ENCODE data around the gene ANKRD10. TPM values are rescaled to one million over a fixed set of nuclear protein-coding genes. Genes with fewer than 3 reads are reported as not detected.
A peak's percentile ranks its signal among the peaks of the same experiment; 100 is the strongest.

The ANKRD10 gene
- total RNA-seq, 1 experiment from 2014 or later: 159 TPM

GRCh38 chr13:110876609-110877008 lies 38.3 kb downstream of the ANKRD10 start:
- Histone ChIP-seq H3K27me3 (ENCODE audit: insufficient read depth, low read length) (no peaks in the 10 kb centered on the region), H3K4me2 (ENCODE audit: insufficient read depth, insufficient read length, low read length) (no peak overlapping the region), H3K18ac (ENCODE audit: insufficient read length, low read depth, low read length) (no peak overlapping the region), H3K9me3 (ENCODE audit: control insufficient read depth, low read depth, low read length) (no peaks in the 10 kb centered on the region), H3K79me1 (ENCODE audit: insufficient read depth, low read depth, low read length, poor library complexity, severe bottlenecking) (no peaks in the 10 kb centered on the region), H4K91ac (ENCODE audit: insufficient read length, low read depth, low read length) (no peak overlapping the region), H3K4me1 (ENCODE audit: insufficient read depth, low read length) (peaks cover 3% of the 10 kb centered on the region; the same call in 1 of the 2 replicates), H2BK5ac (ENCODE audit: insufficient read length, low read length) (no peak overlapping the region), H4K8ac (replicated peaks; ENCODE audit: insufficient read length, low read depth, low read length) (no peak overlapping the region), H2BK15ac (ENCODE audit: low read depth, low read length) (no peak overlapping the region), H3K14ac (ENCODE audit: insufficient read depth, low read length) (no peak overlapping the region), H3K23me2 (ENCODE audit: insufficient read length, low read depth, low read length, poor library complexity, severe bottlenecking) (no peaks in the 10 kb centered on the region), H4K20me1 (ENCODE audit: control insufficient read depth, insufficient read depth, insufficient read length) (no peaks in the 10 kb centered on the region), H2BK20ac (ENCODE audit: low read depth, low read length, poor library complexity, severe bottlenecking) (no peak overlapping the region), H2BK120ac (ENCODE audit: low read depth, low read length, poor library complexity, severe bottlenecking) (no peak overlapping the region), H3K9ac (ENCODE audit: extremely low read depth, insufficient read length, low read length) (no peak overlapping the region), H2AFZ (ENCODE audit: low read length) (no peak overlapping the region), H3K27ac (ENCODE audit: insufficient read length, low read depth, low read length) (no peak overlapping the region), H2AK5ac (ENCODE audit: insufficient read length, low read length) (no peak overlapping the region), H2BK12ac (ENCODE audit: insufficient read length, low read depth, low read length) (no peak overlapping the region), H3K56ac (ENCODE audit: insufficient read length, low read depth, low read length) (no peak overlapping the region), H4K5ac (ENCODE audit: insufficient read length, low read depth, low read length) (no peak overlapping the region), H3T11ph (ENCODE audit: low read length) (no peak overlapping the region), H3K79me2 (ENCODE audit: insufficient read depth, low read length) (no peaks in the 10 kb centered on the region), H3K4ac (ENCODE audit: low read depth, low read length) (no peak overlapping the region), H3K23ac (ENCODE audit: insufficient read length, low read depth, low read length) (no peak overlapping the region)
- DNase-seq: peak; percentile 71
- H3K27me3 Mint-ChIP-seq (ENCODE audit: low read depth): peaks cover 4% of the 10 kb centered on the region; the same call in 1 of the 2 replicates
- TF ChIP-seq CTCF (conservative IDR thresholded peaks at IDR 0.05): peak; percentile 26; the same call in 2 of the 3 replicates
- H3K27ac Mint-ChIP-seq: no peak overlapping the region; a peak in 1 of 7 replicates
- no peak overlapping the region for H3K4me3 Mint-ChIP-seq
- H3K4me1 Mint-ChIP-seq: peaks cover 7 to 9% of the 10 kb centered on the region in 2 experiments
- WGBS (ENCODE audit: extremely low coverage, insufficient read length, low lambda C conversion rate): no CpG with 5 or more reads among the region's 3 CpGs
- 0 out of 5 replicates have a peak, but pooled peaks cover 0 to 2% of the 10 kb centered on the region in 2 experiments for H3K9me3 Mint-ChIP-seq
- H3K36me3 Mint-ChIP-seq (ENCODE audit: insufficient read depth in 1 of 3, low read depth in 3 of 3): peaks cover 0 to 3% (median 0%) of the 10 kb centered on the region in 3 experiments; a peak in 2 of 7 replicates
